Measurements from ENCODE around the gene CHD9.

DNA sequence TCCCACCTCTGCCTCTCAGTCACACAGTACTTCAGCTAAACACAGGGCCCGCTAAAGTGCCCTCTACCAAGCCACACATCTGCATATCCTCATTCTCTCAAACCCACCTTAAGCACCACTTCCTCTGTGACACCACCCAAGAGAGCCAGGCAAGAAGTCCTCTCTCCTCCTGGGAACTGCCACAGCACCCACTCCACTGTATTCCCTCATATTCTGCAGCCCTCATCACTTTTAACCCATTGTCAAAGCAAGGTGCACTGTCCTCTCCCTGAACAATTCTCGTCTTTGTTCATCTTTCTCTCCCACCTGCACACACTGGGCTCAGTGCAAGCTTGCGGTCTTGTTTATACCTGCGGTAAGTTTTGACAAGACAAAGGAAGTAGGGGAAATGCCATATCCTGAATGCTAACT lies 13.6 kb downstream of the CHD9 start:
- TF ChIP-seq CTCF (IDR thresholded peaks at IDR 0.05; ENCODE audit: low read length) (no peak), EZH2 (IDR thresholded peaks at IDR 0.05; ENCODE audit: borderline replicate concordance, low read length) (no peak)

Data from OCI-LY1 (cell line).